ENCODE measurements around the gene SEC24B.
A peak's percentile ranks its signal among the peaks of the same experiment; 100 is the strongest.

Gene SEC24B

DNA sequence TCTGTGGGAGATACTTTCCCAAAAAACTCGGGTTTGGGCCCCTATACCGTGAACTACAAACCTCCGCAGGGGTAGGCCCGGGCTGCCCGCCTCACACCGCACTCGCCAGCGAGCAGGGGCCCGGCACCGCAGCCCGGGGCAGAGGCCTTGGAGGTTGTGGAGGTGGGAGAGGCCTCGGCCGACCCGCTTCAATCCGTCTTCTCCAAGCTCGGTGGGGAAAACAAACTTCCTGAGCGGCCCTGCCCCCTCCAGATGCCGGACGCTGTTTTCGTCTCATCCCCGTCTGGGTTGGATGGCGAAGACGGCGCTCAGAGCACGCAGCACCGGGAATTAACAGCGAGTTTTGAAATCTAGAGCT lies 126.0 kb downstream of the SEC24B start:
- TF ChIP-seq, protein P1, sequence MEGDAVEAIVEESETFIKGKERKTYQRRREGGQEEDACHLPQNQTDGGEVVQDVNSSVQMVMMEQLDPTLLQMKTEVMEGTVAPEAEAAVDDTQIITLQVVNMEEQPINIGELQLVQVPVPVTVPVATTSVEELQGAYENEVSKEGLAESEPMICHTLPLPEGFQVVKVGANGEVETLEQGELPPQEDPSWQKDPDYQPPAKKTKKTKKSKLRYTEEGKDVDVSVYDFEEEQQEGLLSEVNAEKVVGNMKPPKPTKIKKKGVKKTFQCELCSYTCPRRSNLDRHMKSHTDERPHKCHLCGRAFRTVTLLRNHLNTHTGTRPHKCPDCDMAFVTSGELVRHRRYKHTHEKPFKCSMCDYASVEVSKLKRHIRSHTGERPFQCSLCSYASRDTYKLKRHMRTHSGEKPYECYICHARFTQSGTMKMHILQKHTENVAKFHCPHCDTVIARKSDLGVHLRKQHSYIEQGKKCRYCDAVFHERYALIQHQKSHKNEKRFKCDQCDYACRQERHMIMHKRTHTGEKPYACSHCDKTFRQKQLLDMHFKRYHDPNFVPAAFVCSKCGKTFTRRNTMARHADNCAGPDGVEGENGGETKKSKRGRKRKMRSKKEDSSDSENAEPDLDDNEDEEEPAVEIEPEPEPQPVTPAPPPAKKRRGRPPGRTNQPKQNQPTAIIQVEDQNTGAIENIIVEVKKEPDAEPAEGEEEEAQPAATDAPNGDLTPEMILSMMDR (IDR thresholded peaks at IDR 0.05): no peak

DNA sequence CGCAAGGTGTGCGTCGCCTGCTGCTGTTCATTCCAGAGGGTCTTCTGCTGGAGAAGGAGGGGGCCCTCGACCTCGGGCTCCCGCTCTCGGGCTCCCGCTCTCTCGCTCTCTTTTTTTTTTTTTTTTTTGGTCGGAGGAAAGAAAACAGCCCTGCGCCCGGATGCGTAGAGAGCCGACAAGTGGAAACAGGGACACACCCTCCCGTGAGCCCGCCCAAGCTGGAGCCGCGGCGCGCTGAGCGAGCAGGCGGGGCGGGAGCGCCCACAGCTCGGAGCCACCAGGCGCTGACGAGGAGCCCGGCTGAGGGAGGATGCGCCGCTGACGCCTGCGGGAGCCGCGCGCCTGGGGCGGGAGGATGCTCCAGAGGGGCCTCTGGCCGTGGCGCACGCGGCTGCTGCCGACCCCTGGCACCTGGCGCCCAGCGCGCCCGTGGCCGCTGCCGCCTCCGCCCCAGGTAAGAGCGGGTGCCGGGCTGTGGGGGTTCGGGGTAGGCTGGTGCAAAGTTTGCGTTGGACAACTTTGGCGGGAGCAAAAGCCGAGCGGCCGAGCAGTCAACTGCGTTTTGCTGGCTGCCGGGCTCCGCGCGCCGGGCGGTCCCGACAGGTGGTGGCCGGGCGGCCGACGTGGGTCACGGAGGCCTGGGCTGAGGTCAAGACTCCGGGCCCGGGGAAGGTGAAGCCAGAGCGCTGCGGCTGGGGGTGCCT lies 126.5 kb downstream of the SEC24B start, which contains the start of gene MCUB:
TSS of gene MCUB (plus strand) at position 264 of the 704 bp plus-strand sequence. CDS start at position 356, 92 bp downstream.
- TF ChIP-seq, protein P1 (IDR thresholded peaks at IDR 0.05): no peak

DNA sequence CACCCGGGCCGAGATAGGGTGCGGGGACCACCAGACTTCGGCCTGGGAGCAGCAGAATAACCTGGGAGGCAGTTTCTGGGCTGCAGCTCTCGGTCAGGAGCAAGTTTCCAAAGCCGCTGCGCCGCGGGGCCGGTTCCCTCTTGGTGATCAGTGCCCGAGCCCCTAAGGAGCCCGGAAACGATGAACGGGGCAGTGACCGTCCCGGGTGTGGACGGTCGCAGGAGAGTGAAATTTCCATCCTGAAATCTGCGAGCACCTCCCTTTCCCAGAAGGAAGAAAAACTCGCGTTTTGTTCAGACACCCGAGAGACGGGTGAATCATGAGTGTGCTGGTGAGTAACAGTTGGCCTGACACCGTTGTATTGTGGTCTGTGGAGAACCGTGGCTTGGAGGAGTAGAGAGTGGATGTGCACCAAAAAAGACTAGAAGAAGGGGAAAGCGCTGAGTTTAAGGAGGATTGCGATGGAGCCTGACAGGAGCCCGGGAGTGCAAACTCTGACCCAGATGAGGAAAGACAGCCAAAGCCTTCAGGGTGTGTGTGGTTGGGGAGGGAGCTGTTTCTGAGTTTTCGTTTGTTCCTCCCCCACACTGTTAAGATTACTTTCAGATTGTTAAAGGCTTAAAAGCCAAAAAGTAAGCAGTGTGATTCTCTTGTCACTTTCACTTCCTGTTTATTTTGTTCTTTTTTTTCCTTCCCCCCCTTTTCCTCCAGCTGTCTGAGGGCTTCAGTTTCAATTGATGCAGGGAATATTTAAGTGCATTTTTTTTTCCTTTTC lies 127.3 kb downstream of the SEC24B start:
- TF ChIP-seq, protein P1 (IDR thresholded peaks at IDR 0.05): no peak

DNA sequence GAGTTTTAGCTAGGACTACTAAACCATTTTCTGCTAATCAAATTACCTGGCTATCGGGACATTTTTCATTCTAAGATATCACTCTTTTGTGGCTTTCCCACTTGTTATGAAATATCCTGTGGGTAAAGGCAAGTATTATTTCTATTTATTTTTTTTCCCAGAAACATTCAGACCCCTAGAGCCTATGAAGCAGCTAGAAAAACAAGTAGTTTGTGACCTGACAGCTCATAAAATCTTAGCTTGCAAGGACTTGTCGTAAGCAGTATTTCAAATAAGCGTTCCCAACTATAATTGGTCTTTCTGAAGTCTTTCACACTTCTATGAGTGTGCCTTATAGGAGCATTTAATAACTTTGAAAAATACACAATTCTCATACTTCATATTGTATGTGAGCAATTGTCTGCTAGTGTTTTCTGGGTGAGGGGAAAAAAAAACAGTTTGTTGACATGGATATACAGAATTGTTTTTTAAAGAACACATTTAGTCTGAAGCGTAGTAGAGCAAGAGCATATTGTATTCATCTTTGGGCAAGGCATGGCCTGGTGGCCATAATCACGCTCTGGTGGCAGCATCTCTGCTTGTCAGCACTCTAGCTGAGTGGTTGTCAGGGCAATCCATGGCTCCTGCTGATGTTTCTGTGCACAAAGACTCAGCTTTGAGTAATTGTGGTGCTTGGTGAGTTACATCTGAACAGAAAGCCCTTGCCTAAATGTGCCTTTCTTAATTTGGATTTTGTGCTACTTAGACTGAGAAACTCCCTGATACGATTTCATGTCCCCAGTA lies 129.0 kb downstream of the SEC24B start:
- TF ChIP-seq, protein P1 (IDR thresholded peaks at IDR 0.05): no peak

DNA sequence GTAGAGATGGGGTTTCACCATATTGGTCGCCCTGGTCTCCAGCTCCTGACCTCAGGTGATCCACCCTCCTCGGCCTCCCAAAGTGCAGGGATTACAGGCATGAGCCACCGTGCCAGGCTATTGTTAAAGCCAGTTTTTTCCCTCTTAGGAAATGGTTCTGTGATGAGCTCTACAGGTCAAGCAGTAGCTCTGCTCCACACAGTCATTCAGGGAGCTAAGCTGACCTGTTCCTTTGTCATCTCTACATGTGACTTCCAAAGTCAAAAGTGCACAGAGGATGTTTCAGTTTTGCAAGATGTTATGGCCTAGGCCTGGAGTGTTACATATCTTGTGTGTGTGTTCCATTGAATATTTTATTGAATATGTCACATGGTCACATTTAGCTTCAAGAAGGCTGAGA lies 137.9 kb downstream of the SEC24B start:
- TF ChIP-seq, protein P1 (IDR thresholded peaks at IDR 0.05): no peak

DNA sequence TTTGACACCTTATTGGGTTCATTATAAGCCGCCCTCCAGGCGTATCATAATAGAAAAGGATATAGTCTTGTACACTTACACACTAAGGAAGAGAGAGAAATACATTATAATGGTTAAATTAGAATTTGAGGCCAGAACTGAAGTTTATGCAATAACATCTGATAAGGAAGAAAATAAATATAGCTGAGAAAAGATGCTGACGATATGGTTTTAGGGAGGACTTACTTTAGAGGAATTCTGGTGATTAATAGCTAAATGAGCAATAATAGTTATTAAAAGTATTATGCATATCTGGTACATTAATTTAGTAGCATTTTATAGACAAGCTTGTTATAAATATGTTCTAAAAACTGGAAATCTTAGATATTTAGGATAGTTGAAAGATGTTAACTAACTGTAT lies 138.5 kb downstream of the SEC24B start:
- TF ChIP-seq, protein P1 (IDR thresholded peaks at IDR 0.05): no peak

DNA sequence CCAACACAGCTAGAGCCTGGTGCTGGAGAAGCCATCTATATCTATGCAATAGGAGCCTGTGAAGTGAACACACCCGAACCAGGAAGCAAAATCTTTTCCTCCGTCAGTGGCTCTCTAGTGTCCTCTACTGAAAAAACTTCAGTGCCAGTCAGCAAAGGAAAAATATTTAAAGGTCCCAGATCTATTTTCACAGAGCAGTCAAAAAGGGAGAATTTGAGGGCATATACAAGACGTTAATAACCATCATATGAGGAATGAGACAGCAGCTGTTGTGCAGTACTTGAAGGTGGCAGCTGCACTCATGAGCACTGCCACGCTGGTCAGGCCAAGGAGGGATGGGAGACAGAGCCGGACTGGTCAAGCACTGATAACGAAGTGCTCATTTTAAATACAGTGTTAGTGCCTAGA lies 140.8 kb downstream of the SEC24B start:
- TF ChIP-seq, protein P1 (IDR thresholded peaks at IDR 0.05): peak; percentile 63
